Erythroblast (primary cell): ENCODE measurements around the gene PSMD4.

Experiments
- GATA1 ChIP-seq: IDR thresholded peaks from 2 replicates; pipeline ENCODE4 v1.6.1; 2011; ENCODE audit warnings: low read depth, mild to moderate bottlenecking, control low read depth, low read length, moderate library complexity
- POLR2A ChIP-seq: IDR thresholded peaks from 2 replicates; pipeline ENCODE4 v1.6.1; 2011; ENCODE audit warnings: mild to moderate bottlenecking, low read length

DNA sequence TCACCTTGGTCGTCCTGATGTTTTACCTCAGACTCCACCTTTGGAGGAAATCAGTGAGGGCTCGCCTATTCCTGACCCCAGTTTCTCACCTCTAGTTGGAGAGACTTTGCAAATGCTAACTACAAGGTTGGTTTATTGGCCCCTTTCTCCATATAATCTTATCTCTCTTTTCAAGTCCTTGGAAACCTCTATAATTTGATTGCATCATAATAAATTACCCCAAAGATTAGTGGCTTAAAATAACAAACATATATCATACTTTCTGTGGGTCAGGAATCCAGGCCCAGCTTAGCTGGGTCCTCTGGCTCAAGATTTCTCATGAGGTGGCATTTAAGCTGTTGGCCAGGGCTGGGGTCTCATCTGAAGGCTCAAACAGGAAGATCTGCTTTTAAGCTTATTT, 12.1 kb upstream of the PSMD4 start:
- TF ChIP-seq POLR2A (no peak), GATA1 (no peak)
